Mammary epithelial cell (primary cell): Measurements from ENCODE around the gene QRICH1.

ENCODE experiments used
- CTCF ChIP-seq, 2 donors: IDR thresholded peaks in 1 of 2; conservative IDR thresholded peaks in 1 of 2; 2 replicates each; pipeline ENCODE4 v1.5.1; 2011 to 2012; ENCODE audit warnings: inconsistent platforms in 2 of 2, low read length in 2 of 2, mild to moderate bottlenecking in 2 of 2, control low read depth in 1 of 2, low read depth in 1 of 2; ENCODE audit not compliant: insufficient read depth in 1 of 2; ENCODE audit errors: extremely low read depth in 1 of 2
- EZH2 ChIP-seq: IDR thresholded peaks from 2 replicates; pipeline ENCODE4 v1.6.1; 2012; ENCODE audit warnings: low read length, inconsistent platforms, borderline replicate concordance

- TF ChIP-seq CTCF (conservative IDR thresholded peaks at IDR 0.05 in 1 of 2, IDR thresholded peaks at IDR 0.05 in 1 of 2; ENCODE audit: extremely low read depth in 1 of 2, insufficient read depth in 1 of 2, low read depth in 1 of 2, low read length in 2 of 2) (no peak), EZH2 (no peak)
Measured at GRCh38 chr3:48989126-48989795, 104.6 kb downstream of the QRICH1 start.
